ENCODE data around the gene FRAS1.
"Not testable (repeated sequence)": the region's sequence is repeated elsewhere in the genome, so short reads cannot be mapped to it uniquely, and the experiment has no call there.

The FRAS1 gene

DNA sequence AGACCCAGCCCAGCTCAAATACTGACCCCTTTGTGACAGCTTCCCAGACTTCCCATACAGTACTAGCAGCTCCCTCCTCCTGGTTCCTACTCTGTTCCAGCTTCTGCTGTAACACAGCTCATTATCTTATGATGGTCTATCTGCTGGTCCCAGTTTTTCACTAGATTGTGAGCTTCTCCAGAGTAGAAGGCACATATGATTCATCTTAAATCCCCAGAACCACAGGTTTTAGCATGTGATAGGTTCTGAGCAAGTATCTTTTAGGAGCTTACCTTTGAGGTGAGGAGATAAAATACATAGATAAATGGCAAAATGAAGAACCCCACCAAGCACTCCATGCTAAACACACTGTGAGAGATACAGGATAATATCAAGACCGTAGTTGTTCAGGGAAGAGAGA is 466.9 kb downstream of the FRAS1 start:
- DNase-seq = no peak

DNA sequence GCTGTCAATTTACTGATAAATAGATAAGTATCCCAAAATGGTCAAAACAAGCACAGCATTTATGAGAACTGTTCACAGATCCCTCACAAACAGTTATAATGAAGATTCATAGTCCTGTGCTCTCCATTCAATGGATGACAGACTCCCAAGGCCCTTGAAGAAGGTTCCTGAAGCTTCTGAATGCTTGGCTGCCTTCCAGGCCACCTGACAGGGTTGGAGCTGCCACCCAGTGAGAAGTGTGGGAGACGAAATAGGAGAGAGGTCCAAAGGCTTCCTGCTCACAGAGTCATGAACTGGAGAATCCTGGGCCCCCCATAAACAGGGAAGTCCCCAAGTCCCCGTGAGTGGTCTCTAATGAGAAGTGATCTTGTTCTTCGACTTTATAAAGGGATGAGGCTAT is 468.4 kb downstream of the FRAS1 start:
- no peak for DNase-seq

DNA sequence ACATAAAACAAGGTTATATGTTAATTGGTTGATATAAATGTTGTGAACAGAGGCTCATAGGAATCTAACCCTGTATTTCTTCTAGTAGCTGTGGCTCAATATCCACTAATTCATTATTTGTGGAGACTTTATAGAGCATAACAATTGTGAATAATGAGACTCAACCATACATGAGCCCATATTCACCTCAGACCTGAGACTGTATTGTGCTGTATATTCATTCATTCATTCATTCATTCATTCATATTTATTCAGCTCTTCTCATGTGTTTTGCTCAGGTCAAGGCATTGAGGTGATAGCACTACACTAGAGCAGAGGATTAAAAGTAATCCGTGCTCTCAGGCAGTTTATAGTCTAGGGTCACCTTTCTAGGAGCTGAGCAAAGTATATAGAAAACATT is 470.0 kb downstream of the FRAS1 start:
- no peak for DNase-seq

DNA sequence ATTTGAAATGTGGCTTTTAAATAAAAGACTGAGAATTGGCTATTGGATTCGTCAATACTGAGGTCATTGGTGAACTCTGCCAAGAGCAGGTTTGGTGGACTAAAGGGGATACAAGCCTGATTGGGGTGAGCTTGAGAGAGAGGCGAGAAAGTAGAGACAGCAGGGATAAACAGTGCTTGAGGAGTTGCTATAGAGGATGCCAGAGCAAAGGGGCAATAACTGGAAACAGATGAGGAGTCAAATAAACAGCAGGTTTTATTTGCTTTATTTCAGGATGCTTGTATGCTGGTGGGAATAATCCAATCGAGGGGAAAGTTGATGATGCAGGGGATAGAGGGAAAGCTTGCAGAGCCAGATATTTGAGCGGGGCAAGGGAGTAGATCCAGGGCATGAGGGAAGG is 470.4 kb downstream of the FRAS1 start:
- DNase-seq = no peak

DNA sequence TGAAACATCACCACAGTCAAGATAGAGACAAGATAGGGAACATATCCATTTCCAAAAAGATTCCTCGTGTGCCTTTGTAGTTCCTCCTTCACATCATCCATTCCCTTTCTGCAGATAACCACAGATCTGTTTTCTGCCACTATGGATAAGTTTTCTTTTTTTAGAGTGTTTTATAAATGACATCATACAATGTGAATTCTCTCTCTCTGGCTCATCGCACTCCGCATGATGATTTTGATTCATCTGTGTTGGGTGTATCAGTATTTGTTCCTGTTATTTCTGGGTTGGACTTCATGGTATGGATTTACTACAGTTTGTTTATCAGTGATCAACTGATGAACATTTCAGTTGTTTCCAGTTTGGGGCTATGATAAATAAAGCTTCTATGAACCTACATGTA is 471.2 kb downstream of the FRAS1 start:
- DNase-seq = no peak

DNA sequence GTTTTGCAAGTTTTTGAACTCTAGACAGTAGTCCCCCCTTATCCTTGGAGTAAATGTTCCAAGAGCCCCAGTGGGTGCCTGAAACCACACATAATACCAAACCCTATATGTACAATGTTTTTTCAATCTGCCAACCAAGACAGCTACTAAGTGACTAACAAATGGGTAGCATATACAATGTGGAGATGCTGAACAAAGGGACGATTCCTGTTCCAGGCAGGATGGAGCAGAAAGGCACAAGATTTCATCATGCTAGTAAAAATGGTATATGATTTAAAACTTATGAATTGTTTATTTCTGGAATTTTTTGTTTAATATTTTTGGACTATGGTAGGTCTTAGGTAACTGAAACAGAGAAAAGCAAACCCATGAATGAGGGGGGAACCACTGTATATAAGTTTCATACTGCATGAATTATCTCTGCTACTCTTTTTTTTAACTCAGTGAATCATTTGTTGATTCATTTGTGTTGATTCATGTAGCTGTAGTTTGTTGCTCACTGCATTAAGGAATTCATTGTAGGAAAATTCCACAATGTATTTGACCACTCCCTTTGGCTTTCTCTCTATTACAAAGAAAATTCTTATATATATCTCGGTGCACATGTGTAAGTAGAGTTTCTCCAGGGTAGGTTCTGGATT is 472.6 kb downstream of the FRAS1 start:
- no peak for DNase-seq

DNA sequence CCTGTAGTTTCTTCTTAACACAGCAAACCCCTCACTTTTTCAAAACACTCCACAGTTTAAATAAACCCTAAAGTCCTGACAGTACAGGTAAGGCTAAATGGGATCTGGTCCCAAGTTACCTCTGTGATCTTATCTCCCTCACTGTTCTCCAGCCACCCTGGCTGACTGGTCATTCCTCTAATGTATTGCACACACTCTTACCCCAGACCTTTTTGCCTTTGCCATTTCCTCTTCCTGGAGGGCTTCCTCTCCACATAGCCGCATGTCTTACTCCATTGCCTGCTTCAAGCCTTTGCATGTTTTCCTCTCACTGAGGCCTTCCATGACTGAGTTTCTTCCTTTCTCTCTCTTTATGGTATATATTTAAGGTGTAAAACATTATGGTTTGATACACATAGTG is 474.9 kb downstream of the FRAS1 start:
- no peak for DNase-seq

DNA sequence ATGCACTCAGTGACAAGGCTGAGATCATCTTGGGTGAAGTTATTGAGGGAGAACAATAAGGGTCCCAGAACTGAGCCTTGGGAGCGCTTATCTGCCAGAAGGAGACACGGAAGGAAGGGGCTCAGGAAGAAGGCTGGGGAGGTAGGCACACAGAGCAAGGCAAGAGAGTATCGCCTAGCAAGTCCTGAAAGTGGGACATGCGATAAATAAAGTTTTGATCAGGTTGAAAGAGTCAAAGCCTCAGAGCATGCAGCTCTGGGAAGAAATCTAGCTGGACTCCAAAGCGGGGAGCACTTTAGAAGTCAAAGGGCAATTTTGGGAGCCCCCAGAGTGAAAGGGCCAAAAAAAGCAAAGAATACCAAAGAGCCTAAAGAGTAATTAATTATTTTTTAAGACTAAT is 476.7 kb downstream of the FRAS1 start:
- DNase-seq = no peak

DNA sequence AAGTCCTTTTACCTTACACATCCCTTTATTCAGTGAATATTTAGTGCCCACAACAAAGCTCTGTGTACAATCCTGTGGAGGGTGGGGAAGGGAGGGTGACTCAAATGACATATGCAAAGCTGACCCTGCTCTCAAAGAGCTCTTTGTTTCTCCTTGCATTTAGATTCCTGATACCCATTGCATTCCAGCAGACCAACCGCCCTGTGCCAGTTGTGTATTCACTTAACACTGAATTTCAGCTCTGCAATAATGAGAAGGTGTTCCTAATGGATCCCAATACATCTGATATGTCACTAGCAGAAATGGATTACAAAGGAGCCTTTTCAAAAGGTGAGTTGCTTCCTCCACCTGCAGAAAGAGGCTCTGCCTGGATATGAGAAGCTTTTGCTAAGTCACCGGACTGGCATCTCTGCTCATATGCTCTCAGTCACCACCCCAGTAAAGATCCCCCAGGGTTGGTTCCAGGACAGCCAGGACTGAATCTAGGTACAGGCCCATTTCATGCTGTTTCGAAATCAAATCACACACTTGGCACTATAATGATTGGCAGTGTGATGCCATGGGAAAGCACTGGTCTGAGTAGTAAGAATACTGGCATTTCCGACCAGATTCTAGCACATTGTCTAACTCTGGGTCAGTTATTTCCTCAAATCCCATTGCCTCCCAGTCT is 477.3 kb downstream of the FRAS1 start:
- no peak for DNase-seq

DNA sequence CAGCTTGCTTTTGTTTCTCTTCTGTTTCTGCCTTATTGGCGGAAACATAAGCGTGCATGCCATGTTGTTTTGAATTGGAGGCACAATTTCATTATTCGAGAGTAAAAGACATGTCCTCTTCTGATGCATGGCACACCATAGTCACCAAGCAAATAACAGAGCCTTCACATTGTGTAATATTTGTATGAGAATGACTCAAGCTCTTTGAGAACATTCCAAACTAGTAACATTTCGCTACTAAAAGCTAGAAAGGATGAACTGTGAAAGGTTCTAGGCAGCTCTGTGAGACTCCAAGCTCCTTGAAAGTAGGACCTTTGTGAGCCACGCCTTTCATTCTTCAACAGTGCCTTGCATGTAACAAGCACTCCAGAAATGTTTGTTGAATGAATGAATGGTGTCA is 485.2 kb downstream of the FRAS1 start:
- no peak for DNase-seq

DNA sequence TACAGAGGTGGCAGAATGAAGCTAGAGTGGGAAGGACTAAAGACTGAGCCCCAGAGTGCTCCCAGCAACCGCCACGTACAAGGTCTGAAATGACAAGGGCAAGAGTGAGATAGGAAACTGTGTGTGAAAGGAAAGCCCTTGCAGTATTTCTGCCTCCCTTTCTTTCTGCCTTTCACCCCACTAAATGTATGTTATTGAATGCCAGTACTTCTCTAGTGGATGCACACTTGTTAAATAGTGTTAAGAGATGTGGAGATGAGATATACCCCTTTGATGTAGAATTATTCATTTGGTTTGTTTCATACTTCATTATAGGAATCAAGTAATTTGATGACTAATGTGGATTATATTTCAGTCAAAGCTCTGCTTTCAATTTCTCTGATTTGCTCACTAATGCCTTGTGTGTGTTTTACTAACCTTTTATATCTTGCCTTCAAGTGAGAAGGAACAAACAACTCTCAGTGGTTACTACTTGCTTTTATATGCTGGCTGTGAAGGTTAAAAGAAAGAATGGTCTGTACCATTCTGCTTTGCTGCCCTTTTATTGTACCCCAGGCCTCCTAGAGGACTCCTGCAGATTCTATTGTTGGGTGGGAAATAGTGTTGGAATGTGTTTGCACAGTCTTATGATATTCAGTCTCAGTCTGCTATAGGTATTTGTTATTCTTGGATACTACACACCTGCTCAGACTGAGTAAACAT is 486.5 kb downstream of the FRAS1 start:
- no peak for DNase-seq

DNA sequence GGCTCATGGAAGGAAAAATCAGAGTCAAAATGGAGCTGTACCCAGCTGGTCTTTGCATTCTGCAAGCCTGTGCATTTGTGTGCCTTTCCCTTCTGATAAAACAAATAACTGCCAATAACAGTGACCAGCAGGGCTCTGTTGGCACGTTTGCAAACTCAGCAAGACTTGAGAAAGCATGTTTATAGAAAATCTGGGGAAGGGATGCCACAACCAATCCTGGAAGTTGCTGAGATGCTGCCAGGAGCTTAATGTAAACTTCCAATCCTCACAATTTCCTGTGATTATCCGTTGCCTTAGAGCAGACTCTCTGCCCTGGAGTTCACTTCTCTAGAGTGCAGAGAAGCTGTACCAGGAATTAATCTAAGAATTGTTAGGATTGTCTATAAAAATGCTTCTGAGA is 487.6 kb downstream of the FRAS1 start:
- DNase-seq = no peak

DNA sequence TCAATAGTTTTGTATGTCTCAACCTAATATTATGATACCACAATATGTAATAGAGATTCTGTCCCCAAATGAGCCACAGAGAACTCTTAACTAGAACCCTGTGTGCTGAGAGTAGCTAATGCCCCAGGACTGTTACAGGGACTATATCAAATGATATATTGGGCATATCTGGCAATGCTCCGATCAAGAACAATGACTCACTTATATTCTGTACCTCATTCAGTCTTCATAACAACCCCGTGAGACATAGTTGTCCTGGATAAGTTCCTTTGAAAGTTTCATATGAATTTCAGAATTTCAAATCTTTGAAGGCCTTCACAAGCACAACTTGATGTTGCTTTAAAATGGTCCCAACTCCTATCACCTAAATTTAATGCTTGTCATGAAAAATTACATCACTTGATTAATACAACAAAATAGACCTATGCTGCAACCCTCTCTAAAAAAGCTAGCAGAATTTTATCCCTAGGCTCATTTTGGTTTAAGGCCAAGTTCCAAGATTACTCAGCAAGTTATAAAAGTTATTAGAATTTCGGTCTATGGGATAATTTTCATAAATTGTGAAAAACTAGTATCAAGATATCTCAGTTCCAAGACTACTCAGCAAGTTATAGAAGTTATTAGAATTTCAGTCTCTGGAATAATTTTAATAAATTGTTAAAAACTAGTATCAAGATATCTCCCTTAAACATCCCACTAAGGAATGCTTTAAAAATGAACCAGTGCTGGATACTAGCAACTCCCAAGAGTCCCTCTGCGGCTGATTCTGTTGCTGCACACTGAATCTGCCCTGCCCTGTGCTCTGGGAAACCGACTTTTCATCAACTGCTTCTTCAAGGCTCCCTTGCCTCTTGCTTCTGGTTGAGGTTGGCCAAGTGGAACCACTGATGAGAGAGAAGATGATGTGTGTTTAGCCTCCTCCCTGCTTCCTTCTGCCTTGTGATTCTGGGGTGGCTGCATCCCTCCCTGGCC is 488.4 kb downstream of the FRAS1 start:
- no peak for DNase-seq

DNA sequence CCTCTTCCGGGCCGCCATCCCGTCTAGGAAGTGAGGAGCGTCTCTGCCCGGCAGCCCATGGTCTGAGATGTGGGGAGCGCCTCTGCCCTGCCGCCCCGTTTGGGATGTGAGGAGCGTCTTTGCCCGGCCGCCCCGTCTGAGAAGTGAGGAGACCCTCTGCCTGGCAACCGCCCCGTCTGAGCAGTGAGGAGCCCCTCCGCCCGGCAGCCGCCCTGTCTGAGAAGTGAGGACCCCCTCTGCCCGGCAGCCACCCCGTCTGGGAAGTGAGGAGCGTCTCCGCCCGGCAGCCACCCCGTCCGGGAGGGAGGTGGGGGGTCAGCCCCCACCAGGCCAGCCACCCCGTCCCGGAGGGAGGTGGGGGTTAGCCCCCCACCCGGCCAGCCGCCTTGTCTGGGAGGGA is 490.8 kb downstream of the FRAS1 start:
- DNase-seq = not testable (repeated sequence)

DNA sequence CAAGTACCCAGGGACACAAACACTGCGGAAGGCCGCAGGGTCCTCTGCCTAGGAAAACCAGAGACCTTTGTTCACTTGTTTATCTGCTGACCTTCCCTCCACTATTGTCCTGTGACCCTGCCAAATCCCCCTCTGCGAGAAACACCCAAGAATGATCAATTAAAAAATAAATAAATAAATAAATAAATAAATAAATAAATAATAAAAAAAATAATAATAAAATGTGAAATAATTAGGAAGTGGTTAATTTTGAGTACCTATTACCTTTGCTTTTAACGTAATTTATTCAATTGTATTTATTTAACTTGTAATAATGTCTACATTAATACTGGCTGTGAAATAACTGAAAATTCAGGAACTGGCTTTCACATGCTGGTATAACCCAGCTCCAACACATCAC is 491.8 kb downstream of the FRAS1 start:
- not testable (repeated sequence) for DNase-seq

DNA sequence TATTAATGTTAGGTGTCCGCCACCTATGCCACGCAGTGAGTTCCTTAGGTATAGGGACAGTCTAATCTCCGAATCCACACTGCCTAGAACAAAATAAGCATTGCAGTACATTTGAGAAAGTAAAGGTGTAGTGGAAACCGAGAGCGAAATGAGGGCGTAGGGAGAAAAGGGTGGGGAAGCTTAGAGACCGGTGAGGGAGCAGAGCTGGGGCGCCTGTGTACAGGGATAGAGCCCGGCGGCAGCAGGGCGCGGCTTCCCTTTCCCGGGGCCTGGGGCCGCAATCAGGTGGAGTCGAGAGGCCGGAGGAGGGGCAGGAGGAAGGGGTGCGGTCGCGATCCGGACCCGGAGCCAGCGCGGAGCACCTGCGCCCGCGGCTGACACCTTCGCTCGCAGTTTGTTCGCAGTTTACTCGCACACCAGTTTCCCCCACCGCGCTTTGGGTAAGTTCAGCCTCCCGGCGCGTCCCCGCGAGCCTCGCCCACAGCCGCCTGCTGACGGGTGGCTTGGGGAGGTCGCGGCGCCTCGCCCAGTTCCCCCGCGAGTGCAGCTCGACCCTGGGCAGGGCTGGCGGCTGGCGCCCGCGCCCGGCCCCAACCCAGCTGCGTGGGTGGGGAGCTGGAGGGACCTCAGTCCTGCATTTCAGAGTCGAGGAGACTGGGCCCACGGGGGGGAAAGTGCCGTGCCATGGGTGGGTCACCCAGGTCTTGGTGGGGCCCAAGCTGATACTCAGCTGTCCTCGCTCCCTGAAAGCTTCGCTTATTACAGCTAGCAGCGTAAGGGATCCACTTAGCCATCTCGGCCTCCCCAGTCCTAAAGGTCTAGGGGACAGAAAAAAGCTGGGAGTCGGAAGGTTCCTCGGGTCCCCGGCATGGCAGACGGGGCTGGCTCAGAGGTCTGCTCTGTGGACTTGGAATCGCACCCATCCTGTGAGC is 494.6 kb downstream of the FRAS1 start, which contains the start of gene ANXA3:
ANXA3 (plus strand) TSS at position 351 of the 932 bp plus-strand sequence. CDS start 2,704 bp downstream, outside the sequence.
- no peak for DNase-seq

DNA sequence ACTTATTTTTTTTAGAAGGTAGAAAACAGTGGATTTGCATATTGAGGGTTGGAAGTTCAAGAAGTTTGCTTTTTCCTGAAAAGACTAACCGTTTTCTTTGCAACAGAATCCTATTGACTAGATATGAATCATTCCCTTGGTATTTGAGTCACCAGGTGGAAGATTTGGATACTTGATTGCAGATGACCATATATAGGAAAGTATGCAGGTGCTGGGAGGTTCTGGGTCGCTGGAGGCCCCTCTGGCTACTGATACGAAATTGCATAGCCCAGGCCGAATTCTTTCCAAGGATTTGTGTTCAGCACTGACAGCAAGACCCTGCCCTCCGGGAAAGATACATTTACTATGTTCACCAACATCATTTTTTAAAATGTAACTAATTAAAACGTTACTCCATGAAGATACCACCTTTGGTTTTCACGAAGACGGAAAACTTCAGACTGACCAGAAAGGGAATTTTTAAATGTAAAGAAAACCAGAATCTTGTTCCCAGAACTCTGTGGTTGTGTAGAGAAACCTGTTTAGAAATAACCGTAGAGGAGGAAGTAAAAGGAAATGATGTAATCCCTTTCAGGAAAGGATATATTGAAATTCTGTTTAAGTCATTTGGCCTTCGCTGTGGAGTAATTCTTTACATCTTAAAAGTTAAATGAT is 495.4 kb downstream of the FRAS1 start:
- DNase-seq = no peak

DNA sequence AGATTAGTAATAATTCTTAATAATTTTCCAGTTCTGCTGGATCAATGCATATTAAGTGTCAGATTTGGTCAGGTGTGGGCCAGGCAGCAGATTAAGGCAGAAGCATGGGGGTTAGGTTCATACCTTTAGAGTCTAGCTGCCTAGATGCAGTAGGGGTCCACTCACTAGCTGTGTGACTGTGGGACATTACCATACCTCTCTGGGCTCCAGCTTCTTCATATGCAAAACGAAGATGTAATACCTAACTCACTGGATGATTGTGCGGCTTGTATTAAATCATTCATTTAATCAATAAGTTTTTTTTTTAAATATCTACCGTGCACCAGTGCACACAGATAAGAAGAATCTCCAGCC is 495.9 kb downstream of the FRAS1 start:
- DNase-seq = no peak

DNA sequence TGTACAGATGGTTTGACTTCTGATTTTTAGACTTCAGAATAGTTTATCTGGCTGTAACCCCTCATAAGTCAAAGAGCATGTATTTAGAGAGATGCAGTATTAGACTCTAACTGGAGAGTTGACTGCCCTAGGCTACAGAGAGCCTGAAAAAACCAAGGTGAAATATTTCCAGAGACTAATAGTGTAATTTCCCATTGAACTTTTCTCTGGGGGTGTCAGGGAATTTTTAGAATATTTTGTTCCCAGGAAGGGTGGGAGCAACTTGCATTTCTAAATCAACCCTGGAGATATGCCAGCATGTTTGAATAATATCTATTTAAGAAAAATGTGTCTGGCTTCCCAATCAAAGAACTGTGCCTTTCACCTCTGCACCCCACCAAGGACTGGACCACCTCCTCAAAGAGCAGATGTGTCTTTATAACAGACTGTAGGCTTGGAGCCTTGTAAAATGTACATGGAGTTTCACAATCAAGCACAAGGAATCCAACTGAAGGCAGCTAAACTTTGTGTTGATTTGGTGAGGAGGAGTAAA is 496.5 kb downstream of the FRAS1 start:
- no peak for DNase-seq

DNA sequence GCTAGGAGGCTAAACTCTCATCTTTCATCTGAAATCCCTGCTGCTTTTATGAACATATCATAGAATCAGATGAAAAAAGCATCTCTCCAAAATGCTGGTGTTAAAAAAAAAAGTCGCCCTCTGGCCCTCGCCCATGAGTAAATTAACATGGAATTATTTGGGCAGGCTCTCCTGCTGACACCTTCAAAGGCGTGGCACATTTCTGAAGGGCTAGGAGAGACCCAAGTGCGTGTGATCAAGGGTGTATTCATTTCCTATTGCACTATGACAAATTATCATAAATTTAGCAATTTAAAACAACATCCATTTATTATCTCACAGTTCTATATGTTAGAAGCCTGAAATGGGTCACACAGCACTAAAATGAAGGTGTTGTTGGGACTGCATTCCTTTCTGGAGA is 499.5 kb downstream of the FRAS1 start:
- DNase-seq = no peak

DNA sequence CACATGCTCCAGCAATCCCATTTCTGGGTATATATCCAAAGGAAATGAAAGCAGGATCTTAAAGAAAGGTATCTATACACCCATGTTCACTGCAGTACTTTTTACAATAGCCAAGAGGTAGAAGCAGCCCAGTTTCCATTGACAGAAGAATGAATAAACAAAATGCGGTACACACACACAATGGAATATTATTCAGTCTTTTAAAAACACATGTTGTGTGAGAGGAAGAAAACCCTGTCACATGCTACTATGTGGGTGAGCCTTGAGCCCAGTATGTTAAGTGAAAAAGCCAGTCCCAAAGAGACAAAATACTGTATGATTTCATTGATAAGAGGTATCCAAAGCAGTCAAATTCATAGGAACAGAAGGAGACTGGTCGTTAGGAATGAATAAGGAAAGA is 500.7 kb downstream of the FRAS1 start:
- no peak for DNase-seq
